Measurements from ENCODE around the gene LAP3.
A peak's percentile ranks its signal among the peaks of the same experiment; 100 is the strongest.

DNA sequence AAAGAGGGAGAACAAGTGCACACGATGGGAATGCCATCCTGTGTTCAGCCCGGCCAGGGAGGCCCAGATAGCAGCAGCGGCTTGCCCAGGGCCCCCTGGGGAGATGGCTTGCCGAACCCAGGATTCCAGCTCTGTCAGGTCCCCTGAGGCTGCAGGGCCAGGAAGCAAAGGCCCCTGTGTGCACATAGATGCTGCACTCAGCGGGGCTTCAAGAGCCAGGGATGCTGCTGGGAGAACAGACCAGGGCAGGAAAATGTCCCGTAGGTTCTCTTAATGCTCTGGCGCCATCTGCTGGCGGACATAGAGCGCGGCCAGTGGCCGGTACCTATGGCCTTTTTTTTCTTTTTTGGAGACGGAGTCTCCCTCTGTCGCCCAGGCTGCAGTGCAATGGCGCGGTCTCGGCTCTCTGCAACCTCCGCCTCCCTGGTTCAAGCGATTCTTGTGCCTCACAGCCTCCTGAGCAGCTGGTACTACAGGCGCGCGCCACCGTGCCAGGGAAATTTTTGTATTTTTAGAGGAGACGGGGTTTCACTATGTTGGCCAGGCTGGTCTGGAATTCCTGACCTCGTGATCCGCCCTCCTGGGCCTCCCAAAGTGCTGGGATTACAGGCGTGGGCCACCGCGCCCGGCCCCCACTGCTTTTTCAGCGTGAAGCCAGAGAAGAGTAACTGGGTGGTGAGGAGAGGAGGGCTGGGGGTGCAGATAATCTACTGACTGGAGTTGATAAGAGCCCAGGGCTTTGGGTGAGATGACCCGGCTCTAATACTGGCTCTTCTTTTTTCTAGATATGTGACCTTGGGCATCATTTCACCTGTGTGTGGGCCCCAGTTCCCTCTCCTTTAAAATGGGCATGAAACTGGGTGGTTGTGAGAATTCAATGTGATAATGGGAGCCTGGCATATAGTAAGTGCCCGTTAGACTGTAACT is 60.0 kb downstream of the LAP3 start:
- TF ChIP-seq POLR2A (IDR thresholded peaks at IDR 0.05) = no peak
- TF ChIP-seq, protein P1, sequence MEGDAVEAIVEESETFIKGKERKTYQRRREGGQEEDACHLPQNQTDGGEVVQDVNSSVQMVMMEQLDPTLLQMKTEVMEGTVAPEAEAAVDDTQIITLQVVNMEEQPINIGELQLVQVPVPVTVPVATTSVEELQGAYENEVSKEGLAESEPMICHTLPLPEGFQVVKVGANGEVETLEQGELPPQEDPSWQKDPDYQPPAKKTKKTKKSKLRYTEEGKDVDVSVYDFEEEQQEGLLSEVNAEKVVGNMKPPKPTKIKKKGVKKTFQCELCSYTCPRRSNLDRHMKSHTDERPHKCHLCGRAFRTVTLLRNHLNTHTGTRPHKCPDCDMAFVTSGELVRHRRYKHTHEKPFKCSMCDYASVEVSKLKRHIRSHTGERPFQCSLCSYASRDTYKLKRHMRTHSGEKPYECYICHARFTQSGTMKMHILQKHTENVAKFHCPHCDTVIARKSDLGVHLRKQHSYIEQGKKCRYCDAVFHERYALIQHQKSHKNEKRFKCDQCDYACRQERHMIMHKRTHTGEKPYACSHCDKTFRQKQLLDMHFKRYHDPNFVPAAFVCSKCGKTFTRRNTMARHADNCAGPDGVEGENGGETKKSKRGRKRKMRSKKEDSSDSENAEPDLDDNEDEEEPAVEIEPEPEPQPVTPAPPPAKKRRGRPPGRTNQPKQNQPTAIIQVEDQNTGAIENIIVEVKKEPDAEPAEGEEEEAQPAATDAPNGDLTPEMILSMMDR (IDR thresholded peaks at IDR 0.05) = peak; percentile 83 to 95 (median 94)
